Heart left ventricle (tissue), 16 donors: ENCODE results near the gene TNFRSF8. TPM values are rescaled to one million over a fixed set of nuclear protein-coding genes. Genes with fewer than 3 reads are reported as not detected.

Source experiments
- ATAC-seq, 4 donors: fragments of 200-7000 bp; cut with Tn5 transposase; one replicate each; pipeline ENCODE4 v1.9.1; 2020 to 2022; ENCODE audit warnings: moderate library complexity in 4 of 4, mild to moderate bottlenecking in 3 of 4, moderate number of reproducible peaks in 1 of 4
- DNase-seq, 5 donors: peaks; one replicate each; pipeline ENCODE4 v3.0.0-alpha.2; 2020
- H3K27ac ChIP-seq, 12 donors: fragments of 200-600 bp; sonication (generic) in 4 of 12; one replicate each; pipeline versions ENCODE4 v1.5.0 to v1.8.0; 2016 to 2022; ENCODE audit warnings: mild to moderate bottlenecking in 2 of 12
- H3K27me3 ChIP-seq, 9 donors: fragments of 200-600 bp; sonication (generic) in 2 of 9; one replicate each; pipeline versions ENCODE4 v1.5.1 to v1.8.0; 2016 to 2022; ENCODE audit warnings: mild to moderate bottlenecking in 3 of 9
- H3K36me3 ChIP-seq, 9 donors: fragments of 200-600 bp; sonication (generic) in 2 of 9; one replicate each; pipeline versions ENCODE4 v1.5.0 to v1.8.0; 2018 to 2022; ENCODE audit warnings: mild to moderate bottlenecking in 2 of 9
- H3K4me1 ChIP-seq, 12 donors: fragments of 200-600 bp; sonication (generic) in 4 of 12; one replicate each; pipeline versions ENCODE4 v1.5.0 to v1.8.0; 2016 to 2022; ENCODE audit warnings: mild to moderate bottlenecking in 3 of 12
- H3K4me3 ChIP-seq, 12 donors: fragments of 200-600 bp; sonication (generic) in 4 of 12; one replicate each; pipeline versions ENCODE4 v1.5.0 to v1.8.0; 2017 to 2022; ENCODE audit warnings: mild to moderate bottlenecking in 9 of 12, moderate library complexity in 4 of 12
- H3K9me3 ChIP-seq, 12 donors: fragments of 200-600 bp; sonication (generic) in 4 of 12; one replicate each; pipeline versions ENCODE4 v1.5.0 to v1.8.0; 2016 to 2022; ENCODE audit warnings: mild to moderate bottlenecking in 1 of 12
- POLR2A ChIP-seq, 2 donors: fragments of 450-650 bp; IDR thresholded peaks; one replicate each; pipeline ENCODE4 v1.6.1; 2017; ENCODE audit warnings: antibody characterized with exemption in 2 of 2, mild to moderate bottlenecking in 2 of 2, moderate library complexity in 2 of 2
- WGBS, 4 donors: extraction: QIAGEN DNeasy Blood & Tissue Kit in 2 of 4; methylation state at CpG; one replicate each; pipeline versions ENCODE4 v1.1.5 to v1.1.7; 2013 to 2018; 5-methylcytosine and 5-hydroxymethylcytosine counted together
- intact Hi-C, 10 donors: fragments of 100-400 bp; cut with DNase I; formaldehyde crosslinking; loops; one replicate each; pipeline versions ENCODE4 v1.11.1 to v1.14.2; 2022
- polyA plus RNA-seq, 2 donors: library from polyadenylated mRNA; stranded (reverse); fragments of 200-250 nt; gene quantifications; one replicate each; pipeline ENCODE4 v1.2.3, GENCODE V29; 2013
- total RNA-seq, 9 donors: library from RNA; depleted of rRNA in 2 of 9; stranded (reverse); fragments of >200 nt in 2 of 9; fragmentation: NEBNext Ultra II Directional in 3 of 9; extraction: Animal tissue kit (Norgen Biotek cat#: 25700) in 3 of 9; gene quantifications; one replicate each; pipeline versions ENCODE4 v1.1.0 to v1.2.4, GENCODE V29; 2016 to 2023
- TF ChIP-seq, protein P1 (sequence below), 12 donors: fragments of 200-600 bp; sonication (generic) in 4 of 12; IDR thresholded peaks; one replicate each; pipeline versions ENCODE4 v1.5.0 to v1.8.0; 2018 to 2022; ENCODE audit warnings: antibody characterized with exemption in 12 of 12, mild to moderate bottlenecking in 5 of 12
- donor health status: ischemic (EF 13 %, LVEDD 7.1; RV severe dilation, severe dysfunction).
- donor health status: healthy with polysubstance abuse.
- donor health status: DM: no; HTN: yes; CAD: no.
- donor health status: DM: no; HTN: no; CAD: no.
- donor health status: ischemic (EF 25% LVEDD 6.9; RV normal size, moderate dysfunction).
- donor health status: ischemic (EF 25% LVEDD 5.7; RV mildly dilated, moderate dysfunction).
- donor health status: healthy.
- donor health status: DM: yes; HTN: yes; CAD: no.
- donor health status: ischemic (EF 35%, LVEDD 5.7; RV mildly dilated, moderate dysfunction).
- donor health status: nonischemic (EF 11% LVEDD 7.7; RV severe dilation, severe dysfunction).
- donor health status: DM: yes; HTN: yes; CAD: no.
- donor health status: PGD.
- donor health status: ischemic (EF 29% LVEDD 5.4; RV normal size, mild dysfunction).
- donor health status: nonischemic (EF 23%, LVEDD 6.1; RV moderate dilation, normal function).

The TNFRSF8 gene
- total and polyA plus RNA-seq, 11 donors: 0.51 to 4.5 (median 0.76) TPM

DNA sequence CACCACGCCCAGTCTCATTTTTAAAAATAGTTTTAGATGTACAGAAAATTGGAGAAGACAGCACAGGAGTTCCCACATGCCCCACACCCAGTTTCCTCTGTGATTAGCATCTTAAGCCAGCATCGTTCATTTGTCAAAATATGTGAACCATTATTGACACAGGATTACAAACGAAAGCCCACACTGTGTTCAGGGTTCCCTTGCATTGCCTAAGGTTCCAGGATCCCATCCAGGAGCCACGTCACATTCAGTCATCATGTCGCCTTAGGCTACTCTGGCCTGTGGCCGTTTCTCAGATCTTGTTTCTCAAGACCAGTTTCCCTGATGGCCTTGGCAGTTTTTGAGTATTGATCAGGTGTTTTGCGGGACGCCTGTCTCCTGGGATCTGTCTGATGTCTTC lies 69.0 kb downstream of the TNFRSF8 start:
- intact Hi-C loops: loop anchor here in 2 of 10 donors (5.0 to 10.0 kb wide), 2 partner anchors 35 to 53 kb away; partner anchors contain the start of gene TNFRSF1B (in 1 of the 2)
- no peaks in the 10 kb centered on the region for H3K36me3 ChIP-seq
- H3K4me3 ChIP-seq: no peak overlapping the region
- no peak for DNase-seq
- WGBS, 4 donors: 82 to 90% (median 86%) methylated on average over 8 of the region's 8 CpGs
- peak overlapping the region in 8 of 12 donors; percentile 33 to 88 (median 58) for H3K27ac ChIP-seq
- peak in 1 of 4 donors; percentile 26 for ATAC-seq
- no peaks in the 10 kb centered on the region for H3K9me3 ChIP-seq
- H3K4me1 ChIP-seq: peaks cover 0 to 56% (median 13%) of the 10 kb centered on the region in 12 donors
- no peaks in the 10 kb centered on the region for H3K27me3 ChIP-seq
- TF ChIP-seq POLR2A (IDR thresholded peaks at IDR 0.05): no peak
- TF ChIP-seq, protein P1, sequence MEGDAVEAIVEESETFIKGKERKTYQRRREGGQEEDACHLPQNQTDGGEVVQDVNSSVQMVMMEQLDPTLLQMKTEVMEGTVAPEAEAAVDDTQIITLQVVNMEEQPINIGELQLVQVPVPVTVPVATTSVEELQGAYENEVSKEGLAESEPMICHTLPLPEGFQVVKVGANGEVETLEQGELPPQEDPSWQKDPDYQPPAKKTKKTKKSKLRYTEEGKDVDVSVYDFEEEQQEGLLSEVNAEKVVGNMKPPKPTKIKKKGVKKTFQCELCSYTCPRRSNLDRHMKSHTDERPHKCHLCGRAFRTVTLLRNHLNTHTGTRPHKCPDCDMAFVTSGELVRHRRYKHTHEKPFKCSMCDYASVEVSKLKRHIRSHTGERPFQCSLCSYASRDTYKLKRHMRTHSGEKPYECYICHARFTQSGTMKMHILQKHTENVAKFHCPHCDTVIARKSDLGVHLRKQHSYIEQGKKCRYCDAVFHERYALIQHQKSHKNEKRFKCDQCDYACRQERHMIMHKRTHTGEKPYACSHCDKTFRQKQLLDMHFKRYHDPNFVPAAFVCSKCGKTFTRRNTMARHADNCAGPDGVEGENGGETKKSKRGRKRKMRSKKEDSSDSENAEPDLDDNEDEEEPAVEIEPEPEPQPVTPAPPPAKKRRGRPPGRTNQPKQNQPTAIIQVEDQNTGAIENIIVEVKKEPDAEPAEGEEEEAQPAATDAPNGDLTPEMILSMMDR (IDR thresholded peaks at IDR 0.05): no peak

DNA sequence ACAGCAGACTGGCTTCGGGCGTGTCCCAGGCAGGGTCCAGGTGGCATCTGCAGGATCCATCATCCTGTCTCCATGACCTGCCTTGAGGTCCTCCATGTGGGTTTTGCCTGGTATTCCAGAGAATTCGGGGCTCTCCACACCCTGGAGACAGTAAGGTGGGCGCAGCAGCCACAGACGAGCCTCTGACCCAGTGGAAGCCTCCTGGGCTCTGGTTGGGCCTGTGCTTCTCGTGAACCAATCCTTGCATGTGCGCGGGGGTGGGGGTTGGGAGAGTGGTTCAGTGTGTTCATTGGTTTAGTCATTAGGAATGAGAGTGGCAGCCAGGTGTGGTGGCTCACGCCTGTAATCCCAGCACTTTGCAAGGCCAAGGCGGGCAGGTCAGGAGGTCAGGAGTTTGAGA lies 71.6 kb downstream of the TNFRSF8 start:
- 93 to 98% (median 97%) methylated on average over 10 of the region's 10 CpGs for WGBS, 4 donors
- Histone ChIP-seq H3K4me3 (no peak overlapping the region), H3K4me1 (peaks cover 0 to 50% (median 13%) of the 10 kb centered on the region in 12 donors), H3K27ac (no peak overlapping the region), H3K36me3 (no peaks in the 10 kb centered on the region), H3K27me3 (no peaks in the 10 kb centered on the region), H3K9me3 (no peaks in the 10 kb centered on the region)
- intact Hi-C loops: loop anchor here in 2 of 10 donors (5.0 to 10.0 kb wide), 2 partner anchors 33 to 50 kb away; partner anchors contain the start of gene TNFRSF1B (in 1 of the 2)
- no peak for TF ChIP-seq POLR2A (IDR thresholded peaks at IDR 0.05)
- TF ChIP-seq, protein P1 (IDR thresholded peaks at IDR 0.05): no peak
- ATAC-seq (no peak), DNase-seq (peak in 1 of 5 donors; percentile 21)

DNA sequence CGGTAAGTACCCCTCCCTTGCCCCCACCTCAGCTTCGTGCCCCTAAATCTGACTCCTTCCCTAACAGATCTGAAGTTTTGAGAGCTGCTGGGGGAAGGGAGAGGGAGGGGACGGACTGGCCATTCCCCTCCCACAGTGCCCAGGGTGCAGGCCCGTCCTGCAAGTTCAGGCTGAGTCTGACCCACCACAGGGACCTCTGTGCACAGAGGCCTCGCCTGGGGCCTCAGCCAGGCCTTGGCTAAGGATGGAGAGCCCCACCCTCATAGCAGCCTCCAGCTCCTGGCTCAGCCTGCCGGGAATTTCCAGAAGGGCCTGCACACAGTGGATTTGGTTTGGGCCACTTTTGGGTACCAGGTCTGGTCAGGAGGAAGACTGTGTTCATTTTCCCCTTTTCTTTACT lies 72.5 kb downstream of the TNFRSF8 start:
- DNase-seq (peak; percentile 58 to 77 (median 62)), ATAC-seq (peak; percentile 56 to 86 (median 74))
- Histone ChIP-seq H3K9me3 (no peaks in the 10 kb centered on the region), H3K4me1 (peaks cover 0 to 49% (median 13%) of the 10 kb centered on the region in 12 donors), H3K27ac (peak overlapping the region in 10 of 12 donors; percentile 14 to 55 (median 40)), H3K36me3 (no peaks in the 10 kb centered on the region), H3K27me3 (no peaks in the 10 kb centered on the region), H3K4me3 (no peak overlapping the region)
- no peak for TF ChIP-seq POLR2A (IDR thresholded peaks at IDR 0.05)
- intact Hi-C loops: loop anchor here in 1 of 10 donors (10.0 kb wide), 1 partner anchor 49 kb away; no protein-coding TSS in a partner anchor
- 32 to 43% (median 35%) methylated on average over 4 to 6 of the region's 6 CpGs for WGBS, 4 donors

DNA sequence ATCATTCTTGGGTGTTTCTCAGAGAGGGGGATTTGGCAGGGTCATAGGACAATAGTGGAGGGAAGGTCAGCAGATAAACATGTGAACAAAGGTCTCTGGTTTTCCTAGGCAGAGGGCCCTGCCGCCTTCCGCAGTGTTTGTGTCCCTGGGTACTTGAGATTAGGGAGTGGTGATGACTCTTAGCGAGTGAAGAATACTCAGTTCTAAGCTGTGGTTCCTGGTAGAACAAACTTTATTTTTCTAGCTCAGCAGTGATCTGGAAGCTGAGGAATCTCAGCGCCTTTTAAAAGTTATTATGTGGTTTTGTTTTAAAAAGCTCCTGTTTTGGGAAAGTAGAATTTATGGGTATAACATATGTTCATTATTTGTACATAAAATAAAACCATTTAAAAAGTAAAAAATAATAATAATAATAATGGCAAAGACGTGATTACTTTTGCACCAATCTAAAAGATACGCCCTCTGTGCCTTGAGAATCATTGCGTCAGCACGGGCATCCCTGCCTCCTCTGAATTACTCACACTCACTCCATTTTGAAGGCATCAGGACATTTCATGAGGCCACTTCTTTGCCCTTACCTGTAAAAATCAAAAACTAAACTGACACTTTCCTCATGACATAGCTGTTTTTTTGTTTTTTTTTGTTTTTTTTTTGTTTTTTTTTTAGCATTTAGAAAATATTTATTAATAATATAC lies 74.0 kb downstream of the TNFRSF8 start:
- no peak for TF ChIP-seq POLR2A (IDR thresholded peaks at IDR 0.05)
- TF ChIP-seq, protein P1 (IDR thresholded peaks at IDR 0.05): no peak
- Histone ChIP-seq H3K36me3 (no peaks in the 10 kb centered on the region), H3K27ac (no peak overlapping the region), H3K4me3 (no peak overlapping the region), H3K9me3 (no peaks in the 10 kb centered on the region), H3K27me3 (no peaks in the 10 kb centered on the region), H3K4me1 (peaks cover 0 to 49% (median 11%) of the 10 kb centered on the region in 12 donors)
- intact Hi-C loops: loop anchor here in 1 of 10 donors (10.0 kb wide), 1 partner anchor 48 kb away; no protein-coding TSS in a partner anchor
- 73 to 89% (median 77%) methylated on average over 8 of the region's 8 CpGs for WGBS, 4 donors
- ATAC-seq: no peak
- no peak for DNase-seq
